ACHN (cell line): ENCODE measurements around the gene CFAP65.

Experiments used
- DNase-seq: peaks from one replicate; pipeline ENCODE4 v3.0.0-alpha.2; 2015
- in situ Hi-C: cut with HindIII; loops from 2 replicates; pipeline ENCODE4 v1.10.0; 2017; ENCODE audit warnings: low sequenced_read_pairs, low pct_ligation_motif_present, low pct_unique_long_range_greater_than_20kb

CFAP65 gene

DNA sequence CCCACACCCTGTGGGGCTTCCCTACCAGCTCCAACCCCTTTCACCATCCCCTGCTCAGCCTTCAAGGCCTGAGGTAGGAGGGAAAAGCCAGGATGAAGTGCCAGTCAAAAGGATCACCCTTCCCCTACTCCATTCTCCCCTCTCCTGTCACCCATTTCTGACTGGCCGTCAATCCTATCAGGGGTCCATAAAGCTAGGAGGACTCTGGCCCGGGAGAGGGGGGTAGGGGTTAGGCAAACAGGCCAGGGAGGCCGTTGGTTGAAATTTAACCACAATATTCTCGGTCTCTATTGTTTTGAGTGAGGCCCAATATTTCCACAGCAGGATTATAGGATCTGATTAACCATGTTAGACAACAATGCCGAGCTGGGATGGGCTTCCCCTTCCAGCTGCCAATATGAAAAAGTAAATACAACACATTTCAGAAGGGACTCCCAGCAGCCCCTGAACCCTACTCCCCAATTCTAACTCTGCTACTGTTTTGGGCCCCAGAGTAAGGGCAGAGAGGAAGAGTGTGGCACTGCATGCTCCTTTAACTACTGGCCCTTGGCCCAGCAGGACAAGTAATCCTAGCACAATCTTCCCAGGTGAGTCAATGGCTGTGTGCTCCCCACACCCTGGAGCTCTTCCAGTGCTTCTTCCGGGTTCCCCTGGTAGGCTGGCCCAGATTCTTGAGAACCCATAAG, 30.0 kb upstream of the CFAP65 start:
- in situ Hi-C loops = no loop called here
- no peak for DNase-seq

DNA sequence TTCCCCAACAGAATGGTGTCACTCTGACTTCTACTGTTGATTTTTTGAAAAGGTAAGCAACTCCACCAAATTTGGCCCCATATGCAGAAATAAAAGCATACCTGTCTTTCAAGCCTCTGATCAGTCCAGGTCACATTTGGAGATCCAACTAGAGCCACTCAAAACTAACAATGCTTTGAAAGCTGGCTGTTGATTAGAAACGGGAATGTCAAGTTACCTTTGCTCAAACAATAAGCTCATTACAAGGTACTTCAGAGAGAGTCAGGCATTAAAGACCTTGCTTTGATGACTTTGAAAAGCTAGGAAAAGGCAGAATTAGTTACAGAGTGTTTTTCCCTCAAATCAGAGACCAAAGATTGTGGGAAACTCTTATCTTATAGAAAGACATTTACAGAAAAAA, 24.2 kb upstream of the CFAP65 start:
- no peak for DNase-seq
- in situ Hi-C loops = no loop called here

DNA sequence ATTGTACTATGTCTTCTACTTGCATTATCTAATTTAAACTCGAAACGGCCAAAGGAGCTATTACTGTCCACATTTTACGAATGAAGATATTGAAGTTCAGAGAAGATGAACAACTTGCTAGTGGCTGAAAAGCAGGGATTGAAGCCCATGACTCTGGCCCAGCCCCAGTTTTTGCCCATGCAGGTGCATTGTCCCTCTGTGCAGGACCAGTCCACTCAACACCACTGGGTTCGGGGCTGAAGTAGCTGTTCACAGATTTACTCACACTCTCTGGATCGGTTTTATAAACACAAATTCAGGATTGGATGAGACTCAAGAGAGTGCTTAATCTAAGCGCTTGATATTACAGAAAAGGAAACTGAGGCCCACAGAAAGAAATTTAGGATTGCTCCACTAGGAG, 20.8 kb upstream of the CFAP65 start:
- in situ Hi-C loops = no loop called here
- DNase-seq = no peak

GRCh38 chr2:219060821-219061791, 19.8 kb upstream of the CFAP65 start, which contains the start of gene IHH:
Gene IHH, minus strand, starts transcription at chr2:219060921. Its CDS starts 454 bp downstream, at chr2:219060467.
- DNase-seq = peak; percentile 14
- in situ Hi-C loops = no loop called here

DNA sequence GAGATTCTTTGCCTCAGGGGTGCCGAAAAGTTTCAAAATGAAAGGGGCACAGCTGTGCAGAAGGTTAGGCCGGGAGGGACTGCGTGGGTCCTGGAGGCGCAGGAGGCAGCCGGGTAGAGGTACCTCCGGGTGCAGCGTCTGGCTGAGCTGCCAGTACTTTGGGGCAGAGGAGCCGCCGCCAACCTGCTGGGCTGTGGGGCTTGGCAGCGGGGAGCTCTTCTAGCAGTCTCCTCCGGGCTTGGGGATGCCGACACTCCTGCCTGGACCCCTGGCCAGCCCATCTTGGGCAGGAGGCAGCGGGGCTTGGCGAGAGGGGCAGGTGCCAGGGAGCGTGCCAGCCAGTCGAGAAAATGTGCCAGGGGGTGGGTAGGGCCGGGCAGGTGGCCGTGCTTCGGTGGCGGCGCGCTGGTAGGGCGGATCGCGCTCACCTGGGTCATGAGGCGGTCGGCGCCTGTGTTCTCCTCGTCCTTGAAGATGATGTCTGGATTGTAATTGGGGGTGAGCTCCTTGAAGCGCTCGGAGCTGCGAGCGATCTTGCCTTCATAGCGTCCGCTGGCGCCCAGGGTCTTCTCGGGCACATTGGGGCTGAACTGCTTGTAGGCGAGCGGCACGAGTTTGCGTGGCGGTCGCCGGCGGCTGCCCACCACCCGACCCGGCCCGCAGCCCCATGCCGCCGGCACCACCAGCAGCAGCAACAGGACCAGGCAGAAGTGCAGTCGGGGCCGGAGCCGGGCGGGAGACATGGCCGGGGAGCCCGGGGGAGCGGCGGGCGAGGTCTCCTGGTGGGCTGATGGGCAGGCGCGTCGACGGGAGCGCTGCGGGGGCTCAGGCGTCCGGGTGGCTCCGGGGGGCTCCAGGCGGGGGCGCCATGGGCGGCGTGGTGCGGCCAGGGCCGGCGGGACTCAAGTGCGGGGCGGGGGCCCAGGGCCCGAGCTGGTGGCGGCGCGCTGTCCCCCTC, 18.7 kb upstream of the CFAP65 start:
- peak; percentile 21 for DNase-seq
- in situ Hi-C loops = no loop called here

- DNase-seq = peak; percentile 29
- in situ Hi-C loops = no loop called here
These were observed 18.0 kb upstream of the CFAP65 start for GRCh38 chr2:219059375-219059724.

DNA sequence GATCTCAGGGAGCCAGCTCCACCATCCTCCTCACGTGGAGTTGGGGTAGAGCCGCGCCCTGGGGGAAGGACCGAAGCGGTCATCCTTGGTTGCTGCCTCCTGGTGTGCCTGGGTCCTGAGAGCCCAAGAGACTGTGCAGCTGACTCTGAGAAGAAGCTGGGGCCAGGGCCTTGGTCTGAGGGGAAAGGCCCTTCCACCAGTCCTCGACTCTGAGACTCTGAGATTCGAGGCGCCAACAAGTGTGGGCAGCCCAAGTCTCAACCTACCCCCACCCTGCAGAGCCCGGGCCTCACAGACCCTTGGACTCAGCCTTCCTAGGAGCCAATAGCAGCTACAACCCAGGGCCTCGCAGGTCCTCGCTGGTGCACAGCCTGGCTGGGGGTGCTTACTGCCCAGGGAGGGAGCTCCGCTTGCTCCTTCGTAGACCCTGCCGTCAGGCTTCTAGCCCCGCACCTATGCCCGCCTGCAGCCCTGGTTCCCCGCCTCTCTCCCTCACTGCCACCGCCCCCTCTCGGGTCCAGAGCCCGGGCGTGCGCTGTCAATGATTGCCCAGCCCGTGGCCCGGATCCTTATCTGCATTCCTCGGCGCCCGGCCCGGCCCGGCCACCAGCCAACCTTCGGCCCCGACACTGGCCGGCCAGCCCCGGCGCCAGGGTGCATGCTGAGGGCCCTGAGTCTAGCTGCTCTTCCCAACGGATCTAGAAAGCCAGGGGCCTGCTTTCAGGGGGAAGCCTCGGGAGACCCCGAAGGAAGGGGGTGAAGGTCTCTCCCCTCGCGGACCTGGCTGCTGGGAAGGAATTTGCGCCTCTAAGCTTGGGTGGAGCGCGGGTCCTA, 17.4 kb upstream of the CFAP65 start:
- in situ Hi-C loops = no loop called here
- peak; percentile 82 for DNase-seq

DNA sequence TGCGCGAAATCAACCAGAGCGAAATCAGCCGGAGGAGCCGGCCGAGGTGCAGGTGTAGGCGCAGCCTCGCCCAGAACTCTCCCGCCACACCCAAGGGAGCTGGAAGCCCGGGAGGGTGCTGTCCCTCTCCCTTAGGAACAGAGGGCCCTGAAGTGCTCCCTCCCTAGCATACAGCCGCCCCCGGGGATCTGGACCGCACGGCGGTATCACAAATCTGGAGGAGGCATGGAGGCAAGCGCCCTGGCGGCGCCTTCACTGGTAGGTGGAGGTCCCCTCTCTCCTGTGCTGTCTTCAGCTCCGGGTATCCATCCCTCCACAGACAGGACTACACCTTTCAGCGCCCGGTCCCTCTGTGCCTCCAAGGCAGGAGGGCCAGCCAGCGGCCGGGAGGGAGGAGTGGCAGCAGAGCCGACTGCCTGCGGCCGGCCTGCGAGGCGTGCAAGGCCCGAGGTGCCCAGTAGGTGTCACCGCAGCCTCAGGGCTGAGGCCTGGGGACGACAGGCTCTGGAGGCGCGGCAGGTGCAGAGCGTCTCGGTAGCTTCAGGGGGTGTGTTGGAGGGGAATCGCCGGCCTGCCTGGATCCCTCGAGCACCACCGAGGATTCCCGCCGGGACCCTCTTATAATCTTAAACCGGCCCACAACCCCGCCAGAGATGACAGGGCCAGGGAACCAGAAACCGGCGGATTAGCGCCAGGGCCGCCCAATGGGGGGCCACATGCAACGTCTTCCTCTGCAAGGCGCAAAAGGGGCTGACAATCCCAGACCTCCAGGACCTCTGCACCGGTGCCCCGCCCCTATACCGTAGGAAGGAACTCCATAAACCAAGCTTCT, 16.6 kb upstream of the CFAP65 start:
- DNase-seq = peak; percentile 81
- in situ Hi-C loops = no loop called here

GRCh38 chr2:219056896-219057708, 15.8 kb upstream of the CFAP65 start:
- DNase-seq = no peak
- in situ Hi-C loops = no loop called here

DNA sequence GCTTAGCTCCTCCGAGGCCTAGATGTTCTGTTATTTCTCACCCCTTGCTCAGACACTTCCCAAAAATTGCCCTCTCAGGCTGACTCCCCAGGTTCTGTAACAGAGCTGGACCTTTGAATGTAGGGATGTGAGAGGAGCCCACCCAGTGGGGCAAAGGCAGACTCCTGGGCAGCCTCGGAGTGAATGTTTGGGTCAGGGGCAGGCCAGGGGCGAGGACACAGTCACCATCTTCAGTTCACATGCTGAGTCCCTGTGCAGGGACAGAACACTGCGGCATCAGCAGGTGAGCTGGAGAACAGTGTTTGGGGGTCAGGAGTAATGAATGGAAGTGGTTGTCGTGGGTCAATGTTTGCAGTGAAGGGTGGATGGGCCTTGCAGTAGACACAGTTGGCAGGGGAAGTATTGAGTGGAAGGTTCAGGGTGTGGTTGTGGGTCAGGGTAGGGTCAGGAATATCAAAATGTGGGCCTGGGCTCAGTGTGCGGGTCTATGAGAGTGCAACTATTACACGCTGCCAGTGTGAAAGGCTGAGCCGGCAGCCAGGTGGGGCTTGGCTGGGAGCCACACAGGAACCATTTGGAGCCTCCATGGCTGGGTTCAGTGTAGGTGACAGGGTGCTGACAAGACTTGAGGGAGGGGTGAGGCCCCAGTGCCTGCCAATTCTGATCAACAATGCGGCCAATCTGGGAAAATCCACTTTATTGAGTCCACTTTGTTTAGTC, 15.0 kb upstream of the CFAP65 start:
- in situ Hi-C loops = no loop called here
- DNase-seq = no peak

- DNase-seq = no peak
- in situ Hi-C loops = no loop called here
These were observed 13.9 kb upstream of the CFAP65 start for GRCh38 chr2:219054956-219055903.

- no peak for DNase-seq
- in situ Hi-C loops = no loop called here
These were observed 8.0 kb upstream of the CFAP65 start for GRCh38 chr2:219049282-219049681.

DNA sequence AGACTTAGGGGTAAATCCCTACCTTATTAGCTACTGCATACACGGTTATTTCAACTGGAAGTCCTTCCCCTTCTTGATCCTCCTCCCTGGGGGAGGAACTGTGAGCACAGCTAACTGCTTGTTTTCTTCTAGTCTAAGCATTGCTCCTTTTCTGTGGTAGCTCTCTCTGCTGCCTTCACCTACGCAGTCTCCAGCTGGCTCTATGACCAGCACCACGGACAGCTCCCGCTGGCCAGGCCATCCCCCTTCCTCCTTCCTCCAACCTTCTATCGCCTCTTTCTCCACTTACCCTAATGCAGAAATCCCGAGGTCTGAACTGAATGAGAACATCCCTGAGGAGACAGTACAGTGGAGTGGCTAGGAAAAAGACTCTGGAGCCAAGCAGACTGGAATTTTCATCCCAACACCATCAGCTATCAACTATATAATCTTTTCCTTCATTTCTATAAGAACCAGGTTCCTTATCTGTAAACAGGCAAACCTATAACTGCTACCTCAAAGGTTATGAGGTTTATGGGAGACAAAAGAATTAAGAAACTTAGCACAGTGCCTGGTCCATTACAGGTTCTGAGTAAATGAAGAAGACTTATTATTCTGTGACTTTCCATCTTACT, 4.7 kb upstream of the CFAP65 start:
- DNase-seq = peak; percentile 60
- in situ Hi-C loops = no loop called here

GRCh38 chr2:219042750-219043149, 1.4 kb upstream of the CFAP65 start:
- DNase-seq = no peak
- in situ Hi-C loops = no loop called here
